HG02759 (cell line): ENCODE results near the gene NKAIN1.

Experiments used
- ATAC-seq: cut with Tn5 transposase; IDR thresholded peaks from one replicate; pipeline ENCODE4 v1.9.1; 2021; ENCODE audit warnings: mild to moderate bottlenecking, moderate library complexity; ENCODE audit not compliant: unreplicated experiment

The NKAIN1 gene

GRCh38 chr1:31234123-31234708 is 5.5 kb downstream of the NKAIN1 start:
- no peak for ATAC-seq

GRCh38 chr1:31232689-31233088 is 7.0 kb downstream of the NKAIN1 start:
- ATAC-seq = no peak

GRCh38 chr1:31231802-31232201 is 7.9 kb downstream of the NKAIN1 start:
- no peak for ATAC-seq

- no peak for ATAC-seq
Observed at GRCh38 chr1:31230378-31230777, 9.3 kb downstream of the NKAIN1 start.

- ATAC-seq = no peak
Observed at GRCh38 chr1:31228986-31229385, 10.7 kb downstream of the NKAIN1 start.

GRCh38 chr1:31227891-31228568 is 11.7 kb downstream of the NKAIN1 start:
- ATAC-seq = no peak

GRCh38 chr1:31224068-31224467 is 15.6 kb downstream of the NKAIN1 start:
- no peak for ATAC-seq

- ATAC-seq = no peak
Observed at GRCh38 chr1:31222176-31222575, 17.5 kb downstream of the NKAIN1 start.

GRCh38 chr1:31221072-31221471 is 18.6 kb downstream of the NKAIN1 start:
- ATAC-seq = no peak

GRCh38 chr1:31219489-31219888 is 20.2 kb downstream of the NKAIN1 start:
- ATAC-seq = no peak

- no peak for ATAC-seq
Observed at GRCh38 chr1:31218705-31219104, 21.0 kb downstream of the NKAIN1 start.

GRCh38 chr1:31216016-31216415 is 23.7 kb downstream of the NKAIN1 start:
- no peak for ATAC-seq

- no peak for ATAC-seq
Observed at GRCh38 chr1:31215065-31215570, 24.6 kb downstream of the NKAIN1 start.

GRCh38 chr1:31214316-31215064 is 25.2 kb downstream of the NKAIN1 start:
- ATAC-seq = no peak

GRCh38 chr1:31208361-31208945 is 31.2 kb downstream of the NKAIN1 start:
- ATAC-seq = no peak

GRCh38 chr1:31207569-31207968 is 32.1 kb downstream of the NKAIN1 start:
- no peak for ATAC-seq

GRCh38 chr1:31207046-31207445 is 32.6 kb downstream of the NKAIN1 start:
- no peak for ATAC-seq

GRCh38 chr1:31203215-31203614 is 36.5 kb downstream of the NKAIN1 start:
- no peak for ATAC-seq

GRCh38 chr1:31201931-31202360 is 37.7 kb downstream of the NKAIN1 start:
- no peak for ATAC-seq

GRCh38 chr1:31199949-31200348 is 39.7 kb downstream of the NKAIN1 start:
- no peak for ATAC-seq

GRCh38 chr1:31199236-31199790 is 40.4 kb downstream of the NKAIN1 start:
- ATAC-seq = no peak
